Measurements from ENCODE around the gene HNRNPUL2.
A peak's percentile ranks its signal among the peaks of the same experiment; 100 is the strongest.

GRCh38 chr11:62727165-62727871 lies at the start of gene HNRNPUL2:
- peak in 1 of 3 experiments; percentile 1 for TF ChIP-seq CTCF (IDR thresholded peaks at IDR 0.05)
- no peak for TF ChIP-seq POLR2A (IDR thresholded peaks at IDR 0.05)

Data from testis (tissue), 2 donors.